GM19238 (cell line): ENCODE measurements around the gene PTPN9.
A peak's percentile ranks its signal among the peaks of the same experiment; 100 is the strongest.
"Not testable (repeated sequence)": the region's sequence is repeated elsewhere in the genome, so short reads cannot be mapped to it uniquely, and the experiment has no call there.

Experiments used
- DNase-seq: peaks from one replicate; pipeline ENCODE4 v3.0.0; 2011; ENCODE audit warnings: low spot score; ENCODE audit not compliant: insufficient read length

The PTPN9 gene

GRCh38 chr15:75532413-75533250, 46.5 kb downstream of the PTPN9 start:
- no peak for DNase-seq

GRCh38 chr15:75531041-75531450, 48.1 kb downstream of the PTPN9 start:
- no peak for DNase-seq

- DNase-seq = no peak
Observed at GRCh38 chr15:75530169-75530568, 48.9 kb downstream of the PTPN9 start.

GRCh38 chr15:75525756-75526155, 53.4 kb downstream of the PTPN9 start:
- DNase-seq = not testable (repeated sequence)

- no peak for DNase-seq
Observed at GRCh38 chr15:75523011-75523410, 56.1 kb downstream of the PTPN9 start.

- DNase-seq = no peak
Observed at GRCh38 chr15:75517233-75517632, 61.9 kb downstream of the PTPN9 start.

- DNase-seq = peak; percentile 14
Observed at GRCh38 chr15:75508840-75509532, 70.1 kb downstream of the PTPN9 start.

- no peak for DNase-seq
Observed at GRCh38 chr15:75502360-75502759, 76.8 kb downstream of the PTPN9 start.

GRCh38 chr15:75493732-75494131, 85.4 kb downstream of the PTPN9 start:
- no peak for DNase-seq

GRCh38 chr15:75483961-75484360, 95.2 kb downstream of the PTPN9 start:
- DNase-seq = no peak

GRCh38 chr15:75483556-75483955, 95.6 kb downstream of the PTPN9 start:
- not testable (repeated sequence) for DNase-seq

- no peak for DNase-seq
Observed at GRCh38 chr15:75483106-75483505, 96.0 kb downstream of the PTPN9 start.

GRCh38 chr15:75480463-75480862, 98.7 kb downstream of the PTPN9 start:
- DNase-seq = not testable (repeated sequence)

GRCh38 chr15:75479670-75480069, 99.4 kb downstream of the PTPN9 start:
- no peak for DNase-seq

- DNase-seq = not testable (repeated sequence)
Observed at GRCh38 chr15:75477094-75477493, 102.0 kb downstream of the PTPN9 start.

GRCh38 chr15:75468913-75469598, 110.1 kb downstream of the PTPN9 start:
- DNase-seq = no peak

- DNase-seq = no peak
Observed at GRCh38 chr15:75460646-75461045, 118.5 kb downstream of the PTPN9 start.

- no peak for DNase-seq
Observed at GRCh38 chr15:75459581-75459980, 119.5 kb downstream of the PTPN9 start.

- DNase-seq = no peak
Observed at GRCh38 chr15:75456710-75457109, 122.4 kb downstream of the PTPN9 start.

GRCh38 chr15:75455982-75456531, 123.1 kb downstream of the PTPN9 start:
- DNase-seq = peak; percentile 26

- peak; percentile 84 for DNase-seq
Observed at GRCh38 chr15:75455424-75455981, 123.6 kb downstream of the PTPN9 start.
